ENCODE results near the gene RTL10. TPM values are rescaled to one million over a fixed set of nuclear protein-coding genes. Genes with fewer than 3 reads are reported as not detected.

RTL10 gene
- total and polyA plus RNA-seq, 2 donors (not counting 1 experiment from before 2014, with no cell fraction given): 6.4 to 15.2 TPM

DNA sequence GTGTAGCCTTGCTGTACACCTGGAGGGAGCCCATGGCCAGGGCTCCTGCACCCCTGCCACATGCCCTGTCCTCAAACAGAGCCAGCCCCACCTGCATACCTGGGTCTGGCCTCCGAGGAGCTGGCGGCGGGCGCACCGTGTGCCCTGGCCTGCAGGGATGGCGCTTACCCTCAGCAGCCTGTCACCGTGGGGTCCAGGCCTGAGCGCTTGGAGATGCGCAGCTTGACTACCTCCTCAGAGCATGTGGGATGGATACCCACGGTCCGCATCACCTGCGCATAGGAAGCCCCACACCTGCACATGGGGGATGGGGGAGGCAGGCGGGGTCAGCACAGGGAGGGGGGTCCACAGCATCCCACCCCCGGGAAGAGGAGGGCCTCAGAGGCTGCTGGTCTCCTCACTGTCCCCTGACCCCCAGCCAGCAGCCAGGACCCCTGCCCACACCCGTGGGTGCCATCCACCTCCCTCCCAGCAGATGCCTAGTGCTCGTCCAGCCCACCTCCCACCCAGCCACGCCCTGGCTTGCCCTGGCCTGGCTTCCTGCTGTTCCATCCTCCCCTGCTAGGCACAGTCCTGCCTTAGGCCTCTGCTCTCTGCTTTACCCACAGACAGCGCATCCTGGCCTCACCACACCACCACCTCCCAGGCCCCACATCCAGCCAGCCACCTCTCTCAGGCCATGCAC lies 22.4 kb upstream of the RTL10 start:
- Histone ChIP-seq H2AFZ (ENCODE audit: insufficient read depth, low read depth, low read length, poor library complexity, severe bottlenecking) (no peak overlapping the region), H3K4me1 (ENCODE audit: control insufficient read depth in 2 of 2, insufficient read depth in 2 of 2, low read length in 2 of 2) (no peaks in the 10 kb centered on the region), H3K27me3 (replicated peaks in 1 of 4; ENCODE audit: control extremely low read depth in 1 of 4, control insufficient read depth in 3 of 4, insufficient read depth in 4 of 4, low read length in 3 of 4) (no peaks in the 10 kb centered on the region), H3K4me3 (ENCODE audit: control extremely low read depth in 1 of 5, extremely low read depth in 1 of 5, insufficient read depth in 1 of 5, low read depth in 2 of 5, low read length in 4 of 5) (no peak overlapping the region), H4K20me1 (ENCODE audit: control insufficient read depth, insufficient read depth, low read length, poor library complexity, severe bottlenecking) (no peaks in the 10 kb centered on the region), H3K36me3 (replicated peaks in 1 of 2; ENCODE audit: control extremely low read depth in 1 of 2, control insufficient read depth in 1 of 2, extremely low read depth in 1 of 2, insufficient read depth in 2 of 2, low read length in 1 of 2) (no peaks in the 10 kb centered on the region), H3K9ac (ENCODE audit: low read length) (no peak overlapping the region), H3K9me3 (ENCODE audit: control extremely low read depth in 1 of 3, control insufficient read depth in 2 of 3, insufficient read depth in 1 of 3, low read length in 2 of 3) (no peaks in the 10 kb centered on the region), H3K4me2 (replicated peaks; ENCODE audit: low read depth, low read length, poor library complexity, severe bottlenecking) (no peak overlapping the region), H3K79me2 (ENCODE audit: control insufficient read depth, insufficient read depth, low read length) (no peaks in the 10 kb centered on the region), H3K27ac (ENCODE audit: low read length in 2 of 2) (no peak overlapping the region)
- no peak for TF ChIP-seq CTCF (IDR thresholded peaks at IDR 0.05)
- TF ChIP-seq EZH2 (IDR thresholded peaks at IDR 0.05; ENCODE audit: borderline replicate concordance, insufficient read depth, low read depth, low read length, poor library complexity, severe bottlenecking): no peak
- H3K27ac Mint-ChIP-seq: no peak overlapping the region
- WGBS (ENCODE audit: insufficient coverage): 92% methylated on average over 16 of the region's 18 CpGs
- no peak for ATAC-seq (ENCODE audit: low read depth)
- ChIA-PET POLR2A (no interaction called here), CTCF (no interaction called here)
- H3K9me3 Mint-ChIP-seq (ENCODE audit: insufficient read depth): no peaks in the 10 kb centered on the region
- H3K4me1 Mint-ChIP-seq: no peaks in the 10 kb centered on the region
- H3K4me3 Mint-ChIP-seq: no peak overlapping the region
- no peak for DNase-seq
- intact Hi-C loops (cut with micrococcal nuclease): no loop called here
- no peaks in the 10 kb centered on the region for H3K27me3 Mint-ChIP-seq

GRCh38 chr22:19876314-19876940 lies 21.8 kb upstream of the RTL10 start:
- ChIA-PET POLR2A (no interaction called here), CTCF (interaction anchor here (0.9 kb wide), 1 partner anchor 35 kb away, joined by 3 read pairs; no protein-coding TSS in a partner anchor)
- TF ChIP-seq EZH2 (IDR thresholded peaks at IDR 0.05; ENCODE audit: borderline replicate concordance, insufficient read depth, low read depth, low read length, poor library complexity, severe bottlenecking) (no peak), CTCF (IDR thresholded peaks at IDR 0.05) (no peak)
- H3K36me3 ChIP-seq (replicated peaks in 1 of 2; ENCODE audit: control extremely low read depth in 1 of 2, control insufficient read depth in 1 of 2, extremely low read depth in 1 of 2, insufficient read depth in 2 of 2, low read length in 1 of 2): no peaks in the 10 kb centered on the region
- H3K27ac ChIP-seq (ENCODE audit: low read length in 2 of 2): no peak overlapping the region
- H4K20me1 ChIP-seq (ENCODE audit: control insufficient read depth, insufficient read depth, low read length, poor library complexity, severe bottlenecking): no peaks in the 10 kb centered on the region
- no peak for ATAC-seq (ENCODE audit: low read depth)
- no peak overlapping the region for H3K9ac ChIP-seq (ENCODE audit: low read length)
- no peak overlapping the region for H3K4me3 ChIP-seq (ENCODE audit: control extremely low read depth in 1 of 5, extremely low read depth in 1 of 5, insufficient read depth in 1 of 5, low read depth in 2 of 5, low read length in 4 of 5)
- Mint-ChIP-seq H3K9me3 (ENCODE audit: insufficient read depth) (no peaks in the 10 kb centered on the region), H3K4me1 (no peaks in the 10 kb centered on the region), H3K27ac (no peak overlapping the region), H3K4me3 (no peak overlapping the region), H3K27me3 (no peaks in the 10 kb centered on the region)
- intact Hi-C loops (cut with micrococcal nuclease): no loop called here
- WGBS (ENCODE audit: insufficient coverage): 82% methylated on average over 21 of the region's 21 CpGs
- no peak for DNase-seq
- no peaks in the 10 kb centered on the region for H3K9me3 ChIP-seq (ENCODE audit: control extremely low read depth in 1 of 3, control insufficient read depth in 2 of 3, insufficient read depth in 1 of 3, low read length in 2 of 3)
- no peak overlapping the region for H2AFZ ChIP-seq (ENCODE audit: insufficient read depth, low read depth, low read length, poor library complexity, severe bottlenecking)
- H3K4me2 ChIP-seq (replicated peaks; ENCODE audit: low read depth, low read length, poor library complexity, severe bottlenecking): no peak overlapping the region
- H3K4me1 ChIP-seq (ENCODE audit: control insufficient read depth in 2 of 2, insufficient read depth in 2 of 2, low read length in 2 of 2): no peaks in the 10 kb centered on the region
- peaks cover 3% of the 10 kb centered on the region for H3K79me2 ChIP-seq (ENCODE audit: control insufficient read depth, insufficient read depth, low read length)
- H3K27me3 ChIP-seq (replicated peaks in 1 of 4; ENCODE audit: control extremely low read depth in 1 of 4, control insufficient read depth in 3 of 4, insufficient read depth in 4 of 4, low read length in 3 of 4): no peaks in the 10 kb centered on the region

Measured in B cell (primary cell).